K562 (cell line): ENCODE measurements around the gene HINT2. TPM values are rescaled to one million over a fixed set of nuclear protein-coding genes. Genes with fewer than 3 reads are reported as not detected.

Experiments used
- ATAC-seq: fragments of 200-7000 bp; cut with Tn5 transposase; 3 replicates; pipeline ENCODE4 v1.9.1; 2020; ENCODE audit warnings: moderate library complexity
- BruUV-seq: library from RNA; stranded (reverse); fragments of 400-500 nt; replicated peaks from 2 replicates; lab custom pipeline; 2021; lab: Mats Ljungman, UMichigan
- CTCF ChIA-PET: fragments of 300-600 bp; formaldehyde crosslinking; extraction: SDS; loops from one replicate; lab custom pipeline; 2021; ENCODE audit warnings: low intra/inter-chr PET ratio; lab: Yijun Ruan, JAX
- POLR2A ChIA-PET: fragments of 300-600, 350-650 bp; sonication (Branson Sonifier 250); formaldehyde crosslinking; extraction: SDS; loops from one replicate; lab custom pipeline; 2021; ENCODE audit warnings: antibody characterized with exemption, inconsistent platforms; lab: Yijun Ruan, JAX
- DNase-seq, 4 experiments: peaks; one replicate each; pipeline versions ENCODE4 v3.0.0 to v3.0.0-alpha.2; 2011 to 2018; ENCODE audit warnings: low spot score in 3 of 4, mixed read lengths in 3 of 4; ENCODE audit errors: extremely low read depth in 1 of 4
- FAIRE-seq: peaks from 2 replicates; lab custom pipeline; 2011; peaks lifted over from hg19 to GRCh38; lab: Jason Lieb, UNC
- H2AFZ ChIP-seq: 2 replicates; pipeline ENCODE4 v1.6.0; 2011; ENCODE audit warnings: low read depth, low read length, control low read depth, inconsistent platforms
- H3K27ac ChIP-seq: fragments of 200-600 bp; 3 replicates; pipeline ENCODE4 v1.8.0; 2011; ENCODE audit warnings: low read depth, mild to moderate bottlenecking, control low read depth, inconsistent platforms, low read length, moderate library complexity, mixed read lengths; ENCODE audit errors: extremely low read depth
- H3K27me3 ChIP-seq, 2 experiments: fragments of 300-600 bp in 1 of 2; 2 replicates in 1 of 2; 3 replicates in 1 of 2; pipeline versions ENCODE4 v1.6.0 to v1.8.0; 2011; ENCODE audit warnings: inconsistent platforms in 2 of 2, low read length in 2 of 2, mild to moderate bottlenecking in 1 of 2, mixed read lengths in 1 of 2, moderate library complexity in 1 of 2; ENCODE audit not compliant: control insufficient read depth in 2 of 2, insufficient read depth in 2 of 2
- H3K36me3 ChIP-seq: fragments of 300-600 bp; 3 replicates; pipeline ENCODE4 v1.8.0; 2011; ENCODE audit warnings: mild to moderate bottlenecking, low read length, inconsistent platforms; ENCODE audit not compliant: control insufficient read depth, insufficient read depth
- H3K4me1 ChIP-seq, 2 experiments: fragments of 200-600 bp in 1 of 2; replicated peaks in 1 of 2; 2 replicates in 1 of 2; 3 replicates in 1 of 2; pipeline versions ENCODE4 v1.5.1 to v1.8.0; 2011; ENCODE audit warnings: inconsistent platforms in 2 of 2, low read length in 2 of 2, mild to moderate bottlenecking in 1 of 2, mixed read lengths in 1 of 2, moderate library complexity in 1 of 2; ENCODE audit not compliant: control insufficient read depth in 2 of 2, insufficient read depth in 2 of 2
- H3K4me2 ChIP-seq: 2 replicates; pipeline ENCODE4 v1.6.1; 2011; ENCODE audit warnings: low read length, control low read depth, inconsistent platforms, mixed read lengths; ENCODE audit not compliant: insufficient read depth
- H3K4me3 ChIP-seq: fragments of 200-600 bp; sonication (generic), shearing (Covaris generic); 2 replicates; pipeline ENCODE4 v1.5.1; 2016; ENCODE audit warnings: control low read depth, inconsistent platforms
- H3K79me2 ChIP-seq: fragments of 200-600 bp; 3 replicates; pipeline ENCODE4 v1.8.0; 2011; ENCODE audit warnings: low read length, inconsistent platforms; ENCODE audit not compliant: control insufficient read depth, insufficient read depth
- H3K9ac ChIP-seq, 2 experiments: 2 replicates each; pipeline versions ENCODE4 v1.6.0 to v1.6.1; 2011; ENCODE audit warnings: low read depth in 2 of 2, low read length in 2 of 2, control low read depth in 1 of 2, inconsistent platforms in 1 of 2, mild to moderate bottlenecking in 1 of 2, mixed read lengths in 1 of 2; ENCODE audit not compliant: insufficient read depth in 1 of 2
- H3K9me1 ChIP-seq: one replicate; pipeline ENCODE4 v1.6.0; 2011; ENCODE audit warnings: inconsistent platforms, mild to moderate bottlenecking, low read length, moderate library complexity; ENCODE audit not compliant: control insufficient read depth, insufficient read depth
- H3K9me3 ChIP-seq: replicated peaks from 2 replicates; pipeline ENCODE4 v1.5.1; 2011; ENCODE audit warnings: low read depth, low read length, inconsistent platforms; ENCODE audit not compliant: control insufficient read depth, insufficient read depth
- H4K20me1 ChIP-seq: replicated peaks from 2 replicates; pipeline ENCODE4 v1.6.1; 2011; ENCODE audit warnings: low read length, inconsistent platforms, mixed read lengths; ENCODE audit not compliant: control insufficient read depth, insufficient read depth
- CHCHD3 ChIP-seq: fragments of 250-450 bp; sonication (Bioruptor Pico); IDR thresholded peaks from 2 replicates; pipeline ENCODE4 v2.1.2; 2022; ENCODE audit warnings: mild to moderate bottlenecking
- CSDE1 ChIP-seq, 2 experiments: fragments of 450-650 bp; IDR thresholded peaks; 2 replicates each; pipeline ENCODE4 v1.6.1; 2016; ENCODE audit warnings: mild to moderate bottlenecking in 1 of 2
- FUS ChIP-seq: fragments of 200-400 bp; formaldehyde crosslinking; optimal IDR thresholded peaks from 2 replicates; pipeline ENCODE3; 2017; ENCODE audit warnings: low read depth, low read length
- HEY1 ChIP-seq: fragments of 250-450 bp; sonication (Bioruptor Pico); IDR thresholded peaks from 2 replicates; pipeline ENCODE4 v1.5.0; 2020; ENCODE audit warnings: mild to moderate bottlenecking, moderate library complexity, borderline replicate concordance
- KDM4B ChIP-seq, 2 experiments: fragments of 450-650 bp in 1 of 2; sonication (generic) in 1 of 2; IDR thresholded peaks; 2 replicates each; pipeline ENCODE4 v1.6.1; 2016 to 2017; ENCODE audit warnings: borderline replicate concordance in 2 of 2, antibody characterized with exemption in 1 of 2, low read depth in 1 of 2, mild to moderate bottlenecking in 1 of 2
- KHSRP ChIP-seq: fragments of 450-650 bp; IDR thresholded peaks from 2 replicates; pipeline ENCODE4 v1.6.1; 2017
- SMARCB1 ChIP-seq: IDR thresholded peaks from 2 replicates; pipeline ENCODE4 v1.6.1; 2011; ENCODE audit warnings: improper control_type of control experiment, low read depth; ENCODE audit not compliant: insufficient read length
- TCF7 ChIP-seq: sonication (generic); IDR thresholded peaks from 2 replicates; pipeline ENCODE4 v1.6.1; 2016; ENCODE audit warnings: antibody characterized with exemption, borderline replicate concordance
- TOE1 ChIP-seq, 2 experiments: fragments of 450-650 bp in 1 of 2; sonication (generic) in 1 of 2; formaldehyde crosslinking in 1 of 2; IDR thresholded peaks; 2 replicates each; pipeline versions ENCODE4 v1.7.1 to v1.8.0; 2016 to 2022; ENCODE audit warnings: borderline replicate concordance in 2 of 2, mild to moderate bottlenecking in 2 of 2, antibody characterized with exemption in 1 of 2, inconsistent platforms in 1 of 2, low read depth in 1 of 2, missing genetic modification reagents in 1 of 2, moderate library complexity in 1 of 2
- ZNF134 ChIP-seq: fragments of 250-450 bp; sonication (Bioruptor Pico); conservative IDR thresholded peaks from 2 replicates; pipeline ENCODE4 v1.4.0; 2020
- ZNF589 ChIP-seq: fragments of 200-800 bp; sonication (Bioruptor generic); IDR thresholded peaks from 2 replicates; pipeline ENCODE4 v1.6.1; 2016; ENCODE audit warnings: low read depth, missing genetic modification characterization, missing compliant biosample characterization
- ZNF778 ChIP-seq: fragments of 450-650 bp; formaldehyde crosslinking; IDR thresholded peaks from 2 replicates; pipeline ENCODE4 v1.4.0; 2020; ENCODE audit warnings: mild to moderate bottlenecking, moderate library complexity
- WGBS: fragments of 100-300 bp; shearing (Covaris generic); methylation state at CpG from one replicate; pipeline ENCODE4 v1.1.6; 2016; ENCODE audit warnings: low coverage, mixed read lengths; ENCODE audit not compliant: insufficient coverage; ENCODE audit errors: missing lambda C conversion rate; 5-methylcytosine and 5-hydroxymethylcytosine counted together
- in situ Hi-C: fragments of 300-500 bp; cut with MboI; formaldehyde crosslinking; loops from 4 replicates; pipeline ENCODE4 v1.15.0; 2018; ENCODE audit warnings: inconsistent platforms, mixed read lengths
- intact Hi-C: fragments of 100-400 bp; cut with micrococcal nuclease; formaldehyde crosslinking; loops from 2 replicates; pipeline ENCODE4 v1.14.2; 2022
- polyA plus RNA-seq, 8 experiments: library from polyadenylated mRNA; depleted of rRNA in 4 of 8; stranded (reverse) in 5 of 8; unstranded in 3 of 8; fragments of >200 nt; fragmentation: Nextera tagmentation in 2 of 8; fragmentation: Illumina TruSeq in 1 of 8; extraction: Ambion mirVana in 2 of 8; extraction: Trizol in 1 of 8; gene quantifications; 2 replicates each; pipeline versions ENCODE4 v1.2.1 to v1.2.3, GENCODE V29; 2011 to 2014; ENCODE audit warnings: inconsistent platforms in 1 of 8, missing spikeins in 1 of 8
- total RNA-seq, 7 experiments: library from RNA; depleted of rRNA in 6 of 7; stranded (reverse); fragments of >200 nt in 6 of 7; fragmentation: Illumina TruSeq in 2 of 7; extraction: Trizol in 2 of 7; gene quantifications; 2 replicates each; pipeline versions ENCODE4 v1.2.1 to v1.2.3, GENCODE V29; 2011 to 2021; ENCODE audit warnings: low replicate concordance in 1 of 7

Gene HINT2
- total and polyA plus RNA-seq, 9 of the 15 experiments (the other 6 are each of a cell fraction or from before 2014, with no cell fraction given), result 5.6 to 44.1 (median 27.9) TPM

- H3K4me2 ChIP-seq, result no peak overlapping the region
- TF ChIP-seq CHCHD3 (CRISPR knock-in tag) (no peak), ZNF778 (CRISPR knock-in tag) (no peak), SMARCB1 (no peak), KDM4B (IDR thresholded peaks at IDR 0.05; ENCODE audit: borderline replicate concordance in 2 of 2, low read depth in 1 of 2) (no peak), TCF7 (no peak), FUS (no peak), KHSRP (no peak), ZNF134 (CRISPR knock-in tag) (no peak), TOE1 (IDR thresholded peaks at IDR 0.05; ENCODE audit: borderline replicate concordance) (no peak), TOE1 (CRISPR knock-in tag; IDR thresholded peaks at IDR 0.05; ENCODE audit: borderline replicate concordance, low read depth) (no peak), HEY1 (CRISPR knock-in tag) (no peak), CSDE1 (IDR thresholded peaks at IDR 0.05) (no peak), ZNF589 (no peak)
- no TSS peak for BruUV-seq
- FAIRE-seq (no peak), DNase-seq (peak in 2 of 4 experiments; percentile 16 to 18), ATAC-seq (no peak)
- H3K4me1 ChIP-seq, result no peaks in the 10 kb centered on the region
- in situ Hi-C loops (no loop called here), intact Hi-C loops (no loop called here)
- H3K9me1 ChIP-seq, result no peaks in the 10 kb centered on the region
- peaks cover 18 to 74% of the 10 kb centered on the region in 2 experiments for H3K27me3 ChIP-seq
- POLR2A ChIA-PET, result no interaction called here
- CTCF ChIA-PET, result no interaction called here
- 0% methylated on average over 16 of the region's 16 CpGs for WGBS
- H4K20me1 ChIP-seq, result no peaks in the 10 kb centered on the region
- no peaks in the 10 kb centered on the region for H3K9me3 ChIP-seq
- H3K36me3 ChIP-seq, result no peaks in the 10 kb centered on the region
- no peak overlapping the region for H2AFZ ChIP-seq
- no peaks in the 10 kb centered on the region for H3K79me2 ChIP-seq
- H3K4me3 ChIP-seq, result no peak overlapping the region
- no peak overlapping the region for H3K9ac ChIP-seq
- H3K27ac ChIP-seq, result no peak overlapping the region
Measured at GRCh38 chr9:35859310-35859989, 44.6 kb upstream of the HINT2 start.
